Ishikawa (cell line): Measurements from ENCODE around the gene AFDN.

ENCODE experiments used
- EGR1 ChIP-seq: IDR thresholded peaks from 2 replicates; pipeline ENCODE4 v1.6.1; 2012
- EP300 ChIP-seq: IDR thresholded peaks from 2 replicates; pipeline ENCODE4 v1.6.1; 2012; ENCODE audit warnings: borderline replicate concordance
- MAX ChIP-seq: IDR thresholded peaks from 2 replicates; pipeline ENCODE4 v1.6.1; 2012
- REST ChIP-seq: IDR thresholded peaks from 2 replicates; pipeline ENCODE4 v1.6.1; 2012; ENCODE audit warnings: low read depth, mild to moderate bottlenecking
- TAF1 ChIP-seq: IDR thresholded peaks from 2 replicates; pipeline ENCODE4 v1.6.1; 2012; ENCODE audit warnings: low read depth, mild to moderate bottlenecking
- TEAD4 ChIP-seq: IDR thresholded peaks from 2 replicates; pipeline ENCODE4 v1.6.1; 2012
- YY1 ChIP-seq: IDR thresholded peaks from 2 replicates; pipeline ENCODE4 v1.6.1; 2012; ENCODE audit warnings: low read depth

GRCh38 chr6:167811040-167811439, 15.7 kb upstream of the AFDN start:
- TF ChIP-seq MAX = no peak
- no peak for TF ChIP-seq EP300
- TF ChIP-seq YY1 = no peak
- TF ChIP-seq REST = no peak
- TF ChIP-seq EGR1 = no peak
- no peak for TF ChIP-seq TAF1
- TF ChIP-seq TEAD4 = no peak
